HepG2 (cell line): ENCODE data around the gene PSG6. TPM values are rescaled to one million over a fixed set of nuclear protein-coding genes. Genes with fewer than 3 reads are reported as not detected.

Source experiments
- ATAC-seq: fragments of 200-7000 bp; cut with Tn5 transposase; 3 replicates; pipeline ENCODE4 v1.9.1; 2020; ENCODE audit warnings: mild to moderate bottlenecking, moderate library complexity
- BruUV-seq: library from RNA; stranded (reverse); fragments of 400-500 nt; replicated peaks from 2 replicates; lab custom pipeline; 2021; lab: Mats Ljungman, UMichigan
- CTCF ChIA-PET: fragments of 300-600 bp; formaldehyde crosslinking; extraction: SDS; loops from one replicate; lab custom pipeline; 2021; ENCODE audit warnings: low total read pairs, inconsistent platforms, low intra/inter-chr PET ratio; lab: Yijun Ruan, JAX
- POLR2A ChIA-PET: fragments of 350-600 bp; sonication (Branson Sonifier 250); formaldehyde crosslinking; loops from one replicate; lab custom pipeline; 2020; ENCODE audit warnings: antibody characterized with exemption, inconsistent platforms; lab: Yijun Ruan, JAX
- DNase-seq: peaks from one replicate; pipeline ENCODE4 v3.0.0-alpha.2; 2015; ENCODE audit warnings: low spot score
- FAIRE-seq: peaks from 3 replicates; lab custom pipeline; 2011; peaks lifted over from hg19 to GRCh38; lab: Jason Lieb, UNC
- H2AFZ ChIP-seq: one replicate; pipeline ENCODE4 v1.6.1; 2011; ENCODE audit warnings: low read length, inconsistent platforms
- H3K27ac ChIP-seq: fragments of 300-600 bp; 3 replicates; pipeline ENCODE4 v1.8.0; 2011; ENCODE audit warnings: mixed run types, mild to moderate bottlenecking, mixed read lengths, low read length, inconsistent platforms; ENCODE audit not compliant: insufficient read depth; ENCODE audit errors: extremely low read length
- H3K27me3 ChIP-seq, 2 experiments: fragments of 200-600 bp in 1 of 2; 2 replicates in 1 of 2; 3 replicates in 1 of 2; pipeline versions ENCODE4 v1.6.0 to v1.8.0; 2011; ENCODE audit warnings: low read length in 2 of 2, mild to moderate bottlenecking in 2 of 2, moderate library complexity in 2 of 2, inconsistent platforms in 1 of 2; ENCODE audit not compliant: insufficient read depth in 2 of 2, control insufficient read depth in 1 of 2
- H3K36me3 ChIP-seq, 2 experiments: fragments of 200-600 bp in 1 of 2; replicated peaks in 1 of 2; 2 replicates in 1 of 2; 3 replicates in 1 of 2; pipeline versions ENCODE4 v1.5.1 to v1.8.0; 2011; ENCODE audit warnings: low read length in 2 of 2, inconsistent platforms in 1 of 2; ENCODE audit not compliant: insufficient read depth in 2 of 2, control insufficient read depth in 1 of 2
- H3K4me1 ChIP-seq: 2 replicates; pipeline ENCODE4 v1.5.1; 2012; ENCODE audit warnings: low read length, inconsistent platforms; ENCODE audit not compliant: insufficient read depth
- H3K4me2 ChIP-seq: 2 replicates; pipeline ENCODE4 v1.6.0; 2011; ENCODE audit warnings: low read depth, low read length, inconsistent platforms
- H3K4me3 ChIP-seq, 3 experiments: fragments of 200-600 bp in 1 of 3; sonication (generic), shearing (Covaris generic) in 1 of 3; replicated peaks in 1 of 3; 2 replicates each; pipeline ENCODE4 v1.5.1; 2011 to 2016; ENCODE audit warnings: low read length in 3 of 3, inconsistent platforms in 2 of 3, low read depth in 2 of 3, mild to moderate bottlenecking in 2 of 3, control low read depth in 1 of 3, mixed read lengths in 1 of 3; ENCODE audit not compliant: insufficient read depth in 1 of 3
- H3K79me2 ChIP-seq: one replicate; pipeline ENCODE4 v1.6.1; 2011; ENCODE audit warnings: low read length, inconsistent platforms; ENCODE audit not compliant: insufficient read depth
- H3K9ac ChIP-seq: 2 replicates; pipeline ENCODE4 v1.6.0; 2011; ENCODE audit warnings: mild to moderate bottlenecking, low read depth, low read length, inconsistent platforms; ENCODE audit not compliant: insufficient read depth
- H3K9me3 ChIP-seq: 2 replicates; pipeline ENCODE4 v1.5.1; 2012; ENCODE audit warnings: mild to moderate bottlenecking, low read length
- H4K20me1 ChIP-seq: 2 replicates; pipeline ENCODE4 v1.6.0; 2011; ENCODE audit warnings: inconsistent platforms, mild to moderate bottlenecking, low read length, moderate library complexity; ENCODE audit not compliant: insufficient read depth
- BRCA1 ChIP-seq: sonication (generic); formaldehyde crosslinking; IDR thresholded peaks from 2 replicates; pipeline ENCODE4 v1.4.0; 2020; ENCODE audit warnings: missing genetic modification reagents
- CREM ChIP-seq, 2 experiments: sonication (generic) in 1 of 2; formaldehyde crosslinking in 1 of 2; IDR thresholded peaks; 2 replicates each; pipeline versions ENCODE4 v1.4.0 to v1.6.1; 2016 to 2020; ENCODE audit warnings: antibody characterized with exemption in 1 of 2, mild to moderate bottlenecking in 1 of 2, missing genetic modification reagents in 1 of 2
- DRAP1 ChIP-seq: IDR thresholded peaks from 2 replicates; pipeline ENCODE4 v1.6.1; 2016; ENCODE audit warnings: missing genetic modification reagents, missing compliant biosample characterization
- HDAC2 ChIP-seq: sonication (generic); formaldehyde crosslinking; IDR thresholded peaks from 2 replicates; pipeline ENCODE4 v1.4.0; 2020; ENCODE audit warnings: missing genetic modification reagents
- MLXIP ChIP-seq: sonication (generic); formaldehyde crosslinking; IDR thresholded peaks from 2 replicates; pipeline ENCODE4 v1.9.0; 2021; ENCODE audit warnings: missing genetic modification reagents, borderline replicate concordance
- MYNN ChIP-seq: sonication (generic); formaldehyde crosslinking; IDR thresholded peaks from 2 replicates; pipeline ENCODE4 v1.4.0; 2020; ENCODE audit warnings: mild to moderate bottlenecking, low read depth, missing genetic modification reagents
- SP4 ChIP-seq: sonication (generic); formaldehyde crosslinking; IDR thresholded peaks from 2 replicates; pipeline ENCODE4 v1.8.1; 2023; ENCODE audit warnings: mild to moderate bottlenecking, missing genetic modification reagents
- UBTF ChIP-seq: sonication (generic); formaldehyde crosslinking; IDR thresholded peaks from 2 replicates; pipeline ENCODE4 v1.4.0; 2020; ENCODE audit warnings: mild to moderate bottlenecking, missing genetic modification reagents
- ZBTB20 ChIP-seq: sonication (generic); formaldehyde crosslinking; IDR thresholded peaks from 2 replicates; pipeline ENCODE4 v1.8.1; 2023; ENCODE audit warnings: missing genetic modification reagents, low read depth, mild to moderate bottlenecking, borderline replicate concordance
- ZEB1 ChIP-seq: IDR thresholded peaks from 2 replicates; pipeline ENCODE4 v1.6.1; 2012; ENCODE audit warnings: mild to moderate bottlenecking, low read depth, inconsistent platforms; ENCODE audit not compliant: insufficient replicate concordance
- ZFAT ChIP-seq: sonication (generic); formaldehyde crosslinking; conservative IDR thresholded peaks from 2 replicates; pipeline ENCODE4 v1.8.1; 2023; ENCODE audit warnings: missing genetic modification reagents, inconsistent platforms
- ZNF30 ChIP-seq: sonication (generic); formaldehyde crosslinking; IDR thresholded peaks from 2 replicates; pipeline ENCODE4 v1.5.0; 2020; ENCODE audit warnings: mild to moderate bottlenecking, missing genetic modification reagents
- ZNF503 ChIP-seq: sonication (generic); formaldehyde crosslinking; IDR thresholded peaks from 2 replicates; pipeline ENCODE4 v1.4.0; 2020; ENCODE audit warnings: missing genetic modification reagents
- ZNF598 ChIP-seq: sonication (generic); formaldehyde crosslinking; IDR thresholded peaks from 2 replicates; pipeline ENCODE4 v1.5.1; 2020; ENCODE audit warnings: mild to moderate bottlenecking, missing genetic modification reagents, borderline replicate concordance
- ZNF768 ChIP-seq: sonication (generic); formaldehyde crosslinking; IDR thresholded peaks from 2 replicates; pipeline ENCODE4 v1.4.0; 2020; ENCODE audit warnings: missing genetic modification reagents
- ZNF776 ChIP-seq: sonication (generic); formaldehyde crosslinking; IDR thresholded peaks from 2 replicates; pipeline ENCODE4 v1.4.0; 2020; ENCODE audit warnings: mild to moderate bottlenecking, missing genetic modification reagents
- WGBS: methylation state at CpG from one replicate; pipeline ENCODE4 v1.1.6; 2017; ENCODE audit warnings: low lambda C conversion rate; 5-methylcytosine and 5-hydroxymethylcytosine counted together
- in situ Hi-C: cut with HindIII; loops from 2 replicates; pipeline ENCODE4 v1.10.0; 2017; ENCODE audit warnings: low pct_unique_long_range_greater_than_20kb; ENCODE audit not compliant: extremely low pct_ligation_motif_present
- intact Hi-C: fragments of 100-400 bp; cut with micrococcal nuclease; formaldehyde crosslinking; loops from one replicate; pipeline ENCODE4 v1.10.0; 2022; ENCODE audit not compliant: unreplicated experiment
- polyA plus RNA-seq, 8 experiments: library from polyadenylated mRNA; depleted of rRNA in 3 of 8; stranded (reverse) in 7 of 8; unstranded in 1 of 8; fragments of >200 nt; fragmentation: Illumina TruSeq in 4 of 8; extraction: Trizol in 4 of 8; gene quantifications; 2 replicates each; pipeline versions ENCODE4 v1.2.1 to v1.2.3, GENCODE V29; 2011 to 2016; ENCODE audit warnings: low read depth in 4 of 8, missing spikeins in 1 of 8, mixed read lengths in 1 of 8; ENCODE audit not compliant: insufficient read depth in 1 of 8
- total RNA-seq, 5 experiments: library from RNA; depleted of rRNA; stranded (reverse); fragments of >200 nt; fragmentation: Illumina TruSeq; extraction: Trizol; gene quantifications; 2 replicates each; pipeline ENCODE4 v1.2.3, GENCODE V29; 2016; ENCODE audit warnings: low read depth in 1 of 5

The PSG6 gene
- total and polyA plus RNA-seq, 2 of the 13 experiments (the other 11 are each of a cell fraction or from before 2014, with no cell fraction given) = not detected

- TF ChIP-seq MLXIP (CRISPR knock-in tag) = no peak
- no peak for TF ChIP-seq ZNF776 (CRISPR knock-in tag)
- no peak for TF ChIP-seq CREM (IDR thresholded peaks at IDR 0.05)
- no peak for TF ChIP-seq CREM (CRISPR knock-in tag; IDR thresholded peaks at IDR 0.05)
- no peak for TF ChIP-seq BRCA1 (CRISPR knock-in tag)
Measured at GRCh38 chr19:42965176-42965575, 47.5 kb upstream of the PSG6 start (continued).

GRCh38 chr19:42961119-42961518 is 43.4 kb upstream of the PSG6 start:
- FAIRE-seq (no peak), ATAC-seq (no peak), DNase-seq (no peak)
- in situ Hi-C loops = no loop called here
- H2AFZ ChIP-seq = no peak overlapping the region
- POLR2A ChIA-PET = no interaction called here
- CTCF ChIA-PET = no interaction called here
- no peak overlapping the region for H3K9ac ChIP-seq
- no peak overlapping the region for H3K4me3 ChIP-seq
- BruUV-seq = no TSS peak
- 29% methylated on average over 6 of the region's 6 CpGs for WGBS
- H3K79me2 ChIP-seq = no peaks in the 10 kb centered on the region
- H4K20me1 ChIP-seq = no peaks in the 10 kb centered on the region
- intact Hi-C loops = no loop called here
- H3K4me2 ChIP-seq = no peak overlapping the region
- TF ChIP-seq ZNF598 (CRISPR knock-in tag) (no peak), SP4 (CRISPR knock-in tag) (no peak), ZFAT (CRISPR knock-in tag) (no peak), ZEB1 (no peak), ZNF503 (CRISPR knock-in tag) (no peak), MYNN (no peak), DRAP1 (CRISPR knock-in tag) (no peak), HDAC2 (no peak), UBTF (no peak), ZNF768 (CRISPR knock-in tag) (no peak), ZBTB20 (CRISPR knock-in tag) (no peak), ZNF30 (CRISPR knock-in tag) (no peak)
- TF ChIP-seq, all 625 proteins: peak for 0
- Histone ChIP-seq H3K4me1 (no peaks in the 10 kb centered on the region), H3K9me3 (no peaks in the 10 kb centered on the region), H3K36me3 (no peaks in the 10 kb centered on the region), H3K27ac (no peak overlapping the region), H3K27me3 (no peaks in the 10 kb centered on the region)
